ENCODE measurements around the gene INO80D. TPM values are rescaled to one million over a fixed set of nuclear protein-coding genes. Genes with fewer than 3 reads are reported as not detected.

INO80D gene
- total and polyA plus RNA-seq, 2 of the 13 experiments (the other 11 are each of a cell fraction or from before 2014, with no cell fraction given) = 7.6 to 7.9 TPM

DNA sequence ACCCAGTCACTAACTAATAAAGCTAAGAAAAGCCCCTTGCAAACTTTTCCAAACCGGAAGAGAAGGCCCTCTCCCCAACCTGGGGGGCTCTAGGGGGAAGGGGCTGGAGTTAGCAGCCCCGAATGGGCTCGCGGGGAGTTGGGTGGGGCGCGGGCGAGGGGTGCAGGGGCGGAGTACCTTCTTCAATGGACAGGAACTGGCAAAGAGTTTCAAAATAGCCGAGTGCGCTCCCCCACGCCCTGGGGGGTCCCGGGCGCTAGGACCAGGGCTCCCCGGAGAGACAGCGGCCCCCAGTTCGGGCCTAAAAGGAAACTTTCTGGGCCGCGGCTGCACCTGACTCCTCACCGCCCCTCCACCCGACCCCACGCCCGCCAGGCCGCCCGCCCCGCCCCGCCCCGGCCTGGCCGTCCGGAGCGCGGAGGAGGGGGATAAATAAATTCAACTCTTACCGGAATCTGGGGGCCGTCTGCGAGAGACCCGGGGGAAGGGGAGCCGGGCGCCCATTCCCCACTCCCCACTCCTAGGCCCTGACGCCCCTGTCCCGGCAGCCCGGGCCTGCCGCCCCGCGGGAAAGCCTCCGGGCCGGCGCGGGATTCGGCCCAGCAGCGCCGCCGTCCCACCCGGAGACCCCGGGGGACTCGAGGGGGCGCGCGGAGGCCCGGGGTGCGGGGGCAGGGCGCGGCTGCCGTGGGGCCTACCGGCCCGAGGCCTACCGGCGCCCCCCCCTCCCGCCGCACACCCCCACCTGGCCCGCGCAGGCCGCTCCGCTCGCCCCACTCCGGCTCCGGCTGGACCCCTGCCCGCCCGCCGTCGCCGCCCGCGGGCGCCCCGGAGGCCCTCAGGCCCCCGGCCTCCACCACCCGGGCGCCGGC, 868 bp downstream of the INO80D start (continued):
- TF ChIP-seq, protein P1, sequence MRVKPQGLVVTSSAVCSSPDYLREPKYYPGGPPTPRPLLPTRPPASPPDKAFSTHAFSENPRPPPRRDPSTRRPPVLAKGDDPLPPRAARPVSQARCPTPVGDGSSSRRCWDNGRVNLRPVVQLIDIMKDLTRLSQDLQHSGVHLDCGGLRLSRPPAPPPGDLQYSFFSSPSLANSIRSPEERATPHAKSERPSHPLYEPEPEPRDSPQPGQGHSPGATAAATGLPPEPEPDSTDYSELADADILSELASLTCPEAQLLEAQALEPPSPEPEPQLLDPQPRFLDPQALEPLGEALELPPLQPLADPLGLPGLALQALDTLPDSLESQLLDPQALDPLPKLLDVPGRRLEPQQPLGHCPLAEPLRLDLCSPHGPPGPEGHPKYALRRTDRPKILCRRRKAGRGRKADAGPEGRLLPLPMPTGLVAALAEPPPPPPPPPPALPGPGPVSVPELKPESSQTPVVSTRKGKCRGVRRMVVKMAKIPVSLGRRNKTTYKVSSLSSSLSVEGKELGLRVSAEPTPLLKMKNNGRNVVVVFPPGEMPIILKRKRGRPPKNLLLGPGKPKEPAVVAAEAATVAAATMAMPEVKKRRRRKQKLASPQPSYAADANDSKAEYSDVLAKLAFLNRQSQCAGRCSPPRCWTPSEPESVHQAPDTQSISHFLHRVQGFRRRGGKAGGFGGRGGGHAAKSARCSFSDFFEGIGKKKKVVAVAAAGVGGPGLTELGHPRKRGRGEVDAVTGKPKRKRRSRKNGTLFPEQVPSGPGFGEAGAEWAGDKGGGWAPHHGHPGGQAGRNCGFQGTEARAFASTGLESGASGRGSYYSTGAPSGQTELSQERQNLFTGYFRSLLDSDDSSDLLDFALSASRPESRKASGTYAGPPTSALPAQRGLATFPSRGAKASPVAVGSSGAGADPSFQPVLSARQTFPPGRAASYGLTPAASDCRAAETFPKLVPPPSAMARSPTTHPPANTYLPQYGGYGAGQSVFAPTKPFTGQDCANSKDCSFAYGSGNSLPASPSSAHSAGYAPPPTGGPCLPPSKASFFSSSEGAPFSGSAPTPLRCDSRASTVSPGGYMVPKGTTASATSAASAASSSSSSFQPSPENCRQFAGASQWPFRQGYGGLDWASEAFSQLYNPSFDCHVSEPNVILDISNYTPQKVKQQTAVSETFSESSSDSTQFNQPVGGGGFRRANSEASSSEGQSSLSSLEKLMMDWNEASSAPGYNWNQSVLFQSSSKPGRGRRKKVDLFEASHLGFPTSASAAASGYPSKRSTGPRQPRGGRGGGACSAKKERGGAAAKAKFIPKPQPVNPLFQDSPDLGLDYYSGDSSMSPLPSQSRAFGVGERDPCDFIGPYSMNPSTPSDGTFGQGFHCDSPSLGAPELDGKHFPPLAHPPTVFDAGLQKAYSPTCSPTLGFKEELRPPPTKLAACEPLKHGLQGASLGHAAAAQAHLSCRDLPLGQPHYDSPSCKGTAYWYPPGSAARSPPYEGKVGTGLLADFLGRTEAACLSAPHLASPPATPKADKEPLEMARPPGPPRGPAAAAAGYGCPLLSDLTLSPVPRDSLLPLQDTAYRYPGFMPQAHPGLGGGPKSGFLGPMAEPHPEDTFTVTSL (CRISPR knock-in tag; IDR thresholded peaks at IDR 0.05; ENCODE audit: borderline replicate concordance) = 0 out of 2 replicates have a peak, but pooled peaks have one; percentile 5
- TF ChIP-seq SIX1 (CRISPR knock-in tag; IDR thresholded peaks at IDR 0.05; ENCODE audit: borderline replicate concordance) (no peak), ATF7-NPFF (CRISPR knock-in tag; IDR thresholded peaks at IDR 0.05; ENCODE audit: low read depth) (peak; percentile 40; the same call in 1 of the 2 replicates), ZEB1 (IDR thresholded peaks at IDR 0.05; ENCODE audit: insufficient replicate concordance, low read depth) (no peak), MBNL3 (CRISPR knock-in tag; conservative IDR thresholded peaks at IDR 0.05) (no peak), ZNF644 (CRISPR knock-in tag; IDR thresholded peaks at IDR 0.05; ENCODE audit: low read depth) (no peak), AKNA (CRISPR knock-in tag; IDR thresholded peaks at IDR 0.05; ENCODE audit: borderline replicate concordance) (no peak), TOPORS (CRISPR knock-in tag; IDR thresholded peaks at IDR 0.05) (no peak), HIVEP1 (CRISPR knock-in tag; IDR thresholded peaks at IDR 0.05) (0 out of 2 replicates have a peak, but pooled peaks have one; percentile 12), EEA1 (CRISPR knock-in tag; IDR thresholded peaks at IDR 0.05; ENCODE audit: borderline replicate concordance) (no peak)
- TF ChIP-seq, protein P2, sequence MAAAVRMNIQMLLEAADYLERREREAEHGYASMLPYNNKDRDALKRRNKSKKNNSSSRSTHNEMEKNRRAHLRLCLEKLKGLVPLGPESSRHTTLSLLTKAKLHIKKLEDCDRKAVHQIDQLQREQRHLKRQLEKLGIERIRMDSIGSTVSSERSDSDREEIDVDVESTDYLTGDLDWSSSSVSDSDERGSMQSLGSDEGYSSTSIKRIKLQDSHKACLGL (CRISPR knock-in tag; IDR thresholded peaks at IDR 0.05) = no peak
- TF ChIP-seq, protein P3, sequence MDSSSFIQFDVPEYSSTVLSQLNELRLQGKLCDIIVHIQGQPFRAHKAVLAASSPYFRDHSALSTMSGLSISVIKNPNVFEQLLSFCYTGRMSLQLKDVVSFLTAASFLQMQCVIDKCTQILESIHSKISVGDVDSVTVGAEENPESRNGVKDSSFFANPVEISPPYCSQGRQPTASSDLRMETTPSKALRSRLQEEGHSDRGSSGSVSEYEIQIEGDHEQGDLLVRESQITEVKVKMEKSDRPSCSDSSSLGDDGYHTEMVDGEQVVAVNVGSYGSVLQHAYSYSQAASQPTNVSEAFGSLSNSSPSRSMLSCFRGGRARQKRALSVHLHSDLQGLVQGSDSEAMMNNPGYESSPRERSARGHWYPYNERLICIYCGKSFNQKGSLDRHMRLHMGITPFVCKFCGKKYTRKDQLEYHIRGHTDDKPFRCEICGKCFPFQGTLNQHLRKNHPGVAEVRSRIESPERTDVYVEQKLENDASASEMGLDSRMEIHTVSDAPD (CRISPR knock-in tag; IDR thresholded peaks at IDR 0.05) = no peak; the same call in 1 of the 2 replicates
- TF ChIP-seq, protein P4, sequence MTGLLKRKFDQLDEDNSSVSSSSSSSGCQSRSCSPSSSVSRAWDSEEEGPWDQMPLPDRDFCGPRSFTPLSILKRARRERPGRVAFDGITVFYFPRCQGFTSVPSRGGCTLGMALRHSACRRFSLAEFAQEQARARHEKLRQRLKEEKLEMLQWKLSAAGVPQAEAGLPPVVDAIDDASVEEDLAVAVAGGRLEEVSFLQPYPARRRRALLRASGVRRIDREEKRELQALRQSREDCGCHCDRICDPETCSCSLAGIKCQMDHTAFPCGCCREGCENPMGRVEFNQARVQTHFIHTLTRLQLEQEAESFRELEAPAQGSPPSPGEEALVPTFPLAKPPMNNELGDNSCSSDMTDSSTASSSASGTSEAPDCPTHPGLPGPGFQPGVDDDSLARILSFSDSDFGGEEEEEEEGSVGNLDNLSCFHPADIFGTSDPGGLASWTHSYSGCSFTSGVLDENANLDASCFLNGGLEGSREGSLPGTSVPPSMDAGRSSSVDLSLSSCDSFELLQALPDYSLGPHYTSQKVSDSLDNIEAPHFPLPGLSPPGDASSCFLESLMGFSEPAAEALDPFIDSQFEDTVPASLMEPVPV (CRISPR knock-in tag; IDR thresholded peaks at IDR 0.05) = no peak

All from HepG2 (cell line).